ENCODE data around the gene TBC1D24. TPM values are rescaled to one million over a fixed set of nuclear protein-coding genes. Genes with fewer than 3 reads are reported as not detected.

TBC1D24 gene
- total RNA-seq, 4 donors from 2014 or later = 5.6 to 16.2 (median 13.6) TPM

GRCh38 chr16:2524339-2524938 is 49.5 kb downstream of the TBC1D24 start:
- no peaks in the 10 kb centered on the region for H3K27me3 ChIP-seq
- peak in 2 of 3 donors; percentile 68 to 71 for DNase-seq
- TF ChIP-seq POLR2A (IDR thresholded peaks at IDR 0.05) (peak in 1 of 2 donors; percentile 26), CTCF (IDR thresholded peaks at IDR 0.05) (peak in 3 of 6 experiments; percentile 7 to 27 (median 13))
- H3K9me3 ChIP-seq = no peaks in the 10 kb centered on the region
- H3K4me3 ChIP-seq = peak overlapping the region in 2 of 4 donors; percentile 41 to 49
- H3K36me3 ChIP-seq = peaks cover 0 to 47% (median 0%) of the 10 kb centered on the region in 3 donors
- peaks cover 6 to 28% (median 11%) of the 10 kb centered on the region in 4 donors for H3K4me1 ChIP-seq
- H3K27ac ChIP-seq = peak overlapping the region in 3 of 4 donors; percentile 70 to 87 (median 81)

GRCh38 chr16:2526135-2526534 is 51.2 kb downstream of the TBC1D24 start:
- Histone ChIP-seq H3K27ac (no peak overlapping the region), H3K4me1 (peaks cover 2 to 24% (median 7%) of the 10 kb centered on the region in 4 donors), H3K9me3 (no peaks in the 10 kb centered on the region), H3K36me3 (peaks cover 0 to 44% (median 0%) of the 10 kb centered on the region in 3 donors), H3K4me3 (no peak overlapping the region), H3K27me3 (no peaks in the 10 kb centered on the region)
- TF ChIP-seq POLR2A (IDR thresholded peaks at IDR 0.05) (no peak), CTCF (IDR thresholded peaks at IDR 0.05) (no peak)
- DNase-seq = no peak

- Histone ChIP-seq H3K27me3 (no peaks in the 10 kb centered on the region), H3K4me1 (peaks cover 0 to 24% (median 10%) of the 10 kb centered on the region in 4 donors), H3K36me3 (peaks cover 0 to 42% (median 0%) of the 10 kb centered on the region in 3 donors), H3K27ac (no peak overlapping the region), H3K4me3 (no peak overlapping the region), H3K9me3 (no peaks in the 10 kb centered on the region)
- peak in 1 of 3 donors; percentile 44 for DNase-seq
- no peak for TF ChIP-seq POLR2A (IDR thresholded peaks at IDR 0.05)
- no peak for TF ChIP-seq CTCF (IDR thresholded peaks at IDR 0.05)
Measured at GRCh38 chr16:2527071-2527783, 52.3 kb downstream of the TBC1D24 start.

GRCh38 chr16:2527784-2528100 is 52.8 kb downstream of the TBC1D24 start:
- Histone ChIP-seq H3K36me3 (peaks cover 0 to 40% (median 0%) of the 10 kb centered on the region in 3 donors), H3K4me3 (no peak overlapping the region), H3K9me3 (no peaks in the 10 kb centered on the region), H3K27me3 (no peaks in the 10 kb centered on the region), H3K4me1 (peaks cover 0 to 24% (median 10%) of the 10 kb centered on the region in 4 donors), H3K27ac (no peak overlapping the region)
- TF ChIP-seq CTCF (IDR thresholded peaks at IDR 0.05) = no peak
- TF ChIP-seq POLR2A (IDR thresholded peaks at IDR 0.05) = no peak
- peak in 1 of 3 donors; percentile 36 for DNase-seq

GRCh38 chr16:2528161-2529060 is 53.5 kb downstream of the TBC1D24 start:
- TF ChIP-seq POLR2A (IDR thresholded peaks at IDR 0.05) = no peak
- TF ChIP-seq CTCF (IDR thresholded peaks at IDR 0.05) = no peak
- no peaks in the 10 kb centered on the region for H3K9me3 ChIP-seq
- peak in 1 of 3 donors; percentile 42 for DNase-seq
- H3K27ac ChIP-seq = no peak overlapping the region
- H3K27me3 ChIP-seq = no peaks in the 10 kb centered on the region
- peaks cover 0 to 40% (median 0%) of the 10 kb centered on the region in 3 donors for H3K36me3 ChIP-seq
- peaks cover 0 to 20% (median 10%) of the 10 kb centered on the region in 4 donors for H3K4me1 ChIP-seq
- H3K4me3 ChIP-seq = no peak overlapping the region
